ENCODE results near the gene PLXNA4.

Gene PLXNA4

GRCh38 chr7:132276234-132276630 lies 300.0 kb downstream of the PLXNA4 start:
- Histone ChIP-seq H3K14ac (ENCODE audit: low read length in 2 of 2) (no peak overlapping the region), H3K9ac (ENCODE audit: low read length) (no peak overlapping the region), H3K9me3 (ENCODE audit: control insufficient read depth, low read length) (no peaks in the 10 kb centered on the region), H4K8ac (ENCODE audit: low read length) (no peak overlapping the region), H3K36me3 (ENCODE audit: control insufficient read depth in 1 of 2, insufficient read depth in 2 of 2, low read depth in 1 of 2, low read length in 2 of 2) (no peaks in the 10 kb centered on the region), H3K27me3 (ENCODE audit: control insufficient read depth in 1 of 2, insufficient read depth in 1 of 2, low read length in 2 of 2) (no peaks in the 10 kb centered on the region), H2BK15ac (ENCODE audit: low read depth, poor library complexity, severe bottlenecking) (no peak overlapping the region), H3K79me1 (replicated peaks; ENCODE audit: low read length, poor library complexity, severe bottlenecking) (no peaks in the 10 kb centered on the region), H3K23ac (ENCODE audit: low read length in 2 of 2) (no peak overlapping the region), H3K4me1 (ENCODE audit: control insufficient read depth, insufficient read depth, low read depth, low read length) (peaks cover 2% of the 10 kb centered on the region), H3K4me3 (ENCODE audit: insufficient read depth in 1 of 2, low read depth in 1 of 2, low read length in 2 of 2) (no peak overlapping the region), H2BK5ac (ENCODE audit: low read depth, low read length, poor library complexity, severe bottlenecking) (no peak overlapping the region), H2BK12ac (ENCODE audit: low read length in 2 of 2) (no peak overlapping the region), H3K27ac (ENCODE audit: low read length, poor library complexity, severe bottlenecking) (no peak overlapping the region), H3K4me2 (ENCODE audit: low read length, poor library complexity, severe bottlenecking) (no peak overlapping the region), H3K4ac (ENCODE audit: low read depth in 1 of 2, low read length in 2 of 2) (no peak overlapping the region), H4K91ac (ENCODE audit: low read length) (no peak overlapping the region), H2AFZ (ENCODE audit: low read depth, low read length) (no peak overlapping the region), H2AK5ac (ENCODE audit: low read length, severe bottlenecking) (no peak overlapping the region), H2BK120ac (ENCODE audit: low read depth, low read length) (no peak overlapping the region), H3K18ac (ENCODE audit: low read depth in 1 of 2, low read length in 2 of 2) (no peak overlapping the region)
- DNase-seq, result no peak
- WGBS, result 58% methylated on average over 2 of the region's 3 CpGs

- no peak overlapping the region for H2BK15ac ChIP-seq (ENCODE audit: low read depth, poor library complexity, severe bottlenecking)
- H4K91ac ChIP-seq (ENCODE audit: low read length), result no peak overlapping the region
- H2AFZ ChIP-seq (ENCODE audit: low read depth, low read length), result no peak overlapping the region
- H3K36me3 ChIP-seq (ENCODE audit: control insufficient read depth in 1 of 2, insufficient read depth in 2 of 2, low read depth in 1 of 2, low read length in 2 of 2), result no peaks in the 10 kb centered on the region
- no peak for DNase-seq
- H3K4me1 ChIP-seq (ENCODE audit: control insufficient read depth, insufficient read depth, low read depth, low read length), result peaks cover 2% of the 10 kb centered on the region
- no peaks in the 10 kb centered on the region for H3K27me3 ChIP-seq (ENCODE audit: control insufficient read depth in 1 of 2, insufficient read depth in 1 of 2, low read length in 2 of 2)
- no peak overlapping the region for H3K4ac ChIP-seq (ENCODE audit: low read depth in 1 of 2, low read length in 2 of 2)
- H3K4me3 ChIP-seq (ENCODE audit: insufficient read depth in 1 of 2, low read depth in 1 of 2, low read length in 2 of 2), result no peak overlapping the region
- no peak overlapping the region for H3K9ac ChIP-seq (ENCODE audit: low read length)
- peak overlapping the region in 1 of 2 experiments; percentile 43 for H3K18ac ChIP-seq (ENCODE audit: low read depth in 1 of 2, low read length in 2 of 2)
- no peaks in the 10 kb centered on the region for H3K9me3 ChIP-seq (ENCODE audit: control insufficient read depth, low read length)
- 58% methylated on average over 4 of the region's 4 CpGs for WGBS
- H3K14ac ChIP-seq (ENCODE audit: low read length in 2 of 2), result no peak overlapping the region
- no peak overlapping the region for H2BK120ac ChIP-seq (ENCODE audit: low read depth, low read length)
- H3K23ac ChIP-seq (ENCODE audit: low read length in 2 of 2), result no peak overlapping the region
- no peak overlapping the region for H2BK5ac ChIP-seq (ENCODE audit: low read depth, low read length, poor library complexity, severe bottlenecking)
- H2BK12ac ChIP-seq (ENCODE audit: low read length in 2 of 2), result no peak overlapping the region
- no peaks in the 10 kb centered on the region for H3K79me1 ChIP-seq (replicated peaks; ENCODE audit: low read length, poor library complexity, severe bottlenecking)
- no peak overlapping the region for H3K27ac ChIP-seq (ENCODE audit: low read length, poor library complexity, severe bottlenecking)
- H4K8ac ChIP-seq (ENCODE audit: low read length), result no peak overlapping the region
- no peak overlapping the region for H2AK5ac ChIP-seq (ENCODE audit: low read length, severe bottlenecking)
- H3K4me2 ChIP-seq (ENCODE audit: low read length, poor library complexity, severe bottlenecking), result no peak overlapping the region
These were observed 300.6 kb downstream of the PLXNA4 start for GRCh38 chr7:132275416-132276233.

GRCh38 chr7:132272763-132273371 lies 303.4 kb downstream of the PLXNA4 start:
- WGBS, result 81% methylated on average over 8 of the region's 9 CpGs
- H2BK15ac ChIP-seq (ENCODE audit: low read depth, poor library complexity, severe bottlenecking), result no peak overlapping the region

DNA sequence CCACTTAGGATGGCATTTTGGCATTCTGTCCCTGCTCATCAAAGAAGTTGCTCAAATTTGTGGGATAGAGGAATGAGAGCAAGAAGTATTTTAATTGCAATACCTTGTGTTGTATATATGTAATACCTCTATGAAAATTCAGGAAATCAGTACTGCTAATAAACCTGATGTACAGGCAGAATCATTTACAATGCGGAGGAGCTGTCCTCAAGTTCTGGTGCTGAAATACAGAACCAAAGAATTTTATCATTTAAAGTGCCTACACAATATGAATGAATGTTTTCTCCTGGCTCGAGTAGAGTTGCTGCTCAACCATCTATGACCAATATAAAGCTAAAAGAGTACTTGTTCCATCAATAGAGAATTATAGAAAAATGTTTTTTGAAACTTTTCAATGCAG lies 305.8 kb downstream of the PLXNA4 start:
- Histone ChIP-seq H3K79me1 (replicated peaks; ENCODE audit: low read length, poor library complexity, severe bottlenecking) (no peaks in the 10 kb centered on the region), H3K4me3 (ENCODE audit: insufficient read depth in 1 of 2, low read depth in 1 of 2, low read length in 2 of 2) (no peak overlapping the region), H3K4ac (ENCODE audit: low read depth in 1 of 2, low read length in 2 of 2) (no peak overlapping the region), H2AK5ac (ENCODE audit: low read length, severe bottlenecking) (no peak overlapping the region), H3K4me1 (ENCODE audit: control insufficient read depth, insufficient read depth, low read depth, low read length) (peaks cover under 1% of the 10 kb centered on the region), H3K36me3 (ENCODE audit: control insufficient read depth in 1 of 2, insufficient read depth in 2 of 2, low read depth in 1 of 2, low read length in 2 of 2) (no peaks in the 10 kb centered on the region), H2BK120ac (ENCODE audit: low read depth, low read length) (no peak overlapping the region), H3K18ac (ENCODE audit: low read depth in 1 of 2, low read length in 2 of 2) (no peak overlapping the region), H3K9me3 (ENCODE audit: control insufficient read depth, low read length) (no peaks in the 10 kb centered on the region), H3K27ac (ENCODE audit: low read length, poor library complexity, severe bottlenecking) (no peak overlapping the region), H4K8ac (ENCODE audit: low read length) (no peak overlapping the region), H2BK5ac (ENCODE audit: low read depth, low read length, poor library complexity, severe bottlenecking) (no peak overlapping the region), H3K9ac (ENCODE audit: low read length) (no peak overlapping the region), H2BK12ac (ENCODE audit: low read length in 2 of 2) (no peak overlapping the region), H3K14ac (ENCODE audit: low read length in 2 of 2) (no peak overlapping the region), H2AFZ (ENCODE audit: low read depth, low read length) (no peak overlapping the region), H4K91ac (ENCODE audit: low read length) (no peak overlapping the region), H3K27me3 (ENCODE audit: control insufficient read depth in 1 of 2, insufficient read depth in 1 of 2, low read length in 2 of 2) (no peaks in the 10 kb centered on the region), H3K23ac (ENCODE audit: low read length in 2 of 2) (no peak overlapping the region), H2BK15ac (ENCODE audit: low read depth, poor library complexity, severe bottlenecking) (no peak overlapping the region), H3K4me2 (ENCODE audit: low read length, poor library complexity, severe bottlenecking) (no peak overlapping the region)
- no CpG with 5 or more reads among the region's 2 CpGs for WGBS
- peak; percentile 37 for DNase-seq

More at GRCh38 chr7:132272763-132273371, 303.4 kb downstream of the PLXNA4 start:
- no peak for DNase-seq
- no peak overlapping the region for H2BK12ac ChIP-seq (ENCODE audit: low read length in 2 of 2)
- H3K4me2 ChIP-seq (ENCODE audit: low read length, poor library complexity, severe bottlenecking), result no peak overlapping the region
- no peak overlapping the region for H2BK5ac ChIP-seq (ENCODE audit: low read depth, low read length, poor library complexity, severe bottlenecking)
- H3K36me3 ChIP-seq (ENCODE audit: control insufficient read depth in 1 of 2, insufficient read depth in 2 of 2, low read depth in 1 of 2, low read length in 2 of 2), result no peaks in the 10 kb centered on the region
- H3K23ac ChIP-seq (ENCODE audit: low read length in 2 of 2), result no peak overlapping the region
- peaks cover 2% of the 10 kb centered on the region for H3K4me1 ChIP-seq (ENCODE audit: control insufficient read depth, insufficient read depth, low read depth, low read length)
- H3K27me3 ChIP-seq (ENCODE audit: control insufficient read depth in 1 of 2, insufficient read depth in 1 of 2, low read length in 2 of 2), result no peaks in the 10 kb centered on the region
- no peak overlapping the region for H3K18ac ChIP-seq (ENCODE audit: low read depth in 1 of 2, low read length in 2 of 2)
- H4K91ac ChIP-seq (ENCODE audit: low read length), result no peak overlapping the region
- H2AK5ac ChIP-seq (ENCODE audit: low read length, severe bottlenecking), result no peak overlapping the region
- H2BK120ac ChIP-seq (ENCODE audit: low read depth, low read length), result no peak overlapping the region
- no peak overlapping the region for H3K9ac ChIP-seq (ENCODE audit: low read length)
- H3K4me3 ChIP-seq (ENCODE audit: insufficient read depth in 1 of 2, low read depth in 1 of 2, low read length in 2 of 2), result no peak overlapping the region
- H3K27ac ChIP-seq (ENCODE audit: low read length, poor library complexity, severe bottlenecking), result no peak overlapping the region
- H3K79me1 ChIP-seq (replicated peaks; ENCODE audit: low read length, poor library complexity, severe bottlenecking), result no peaks in the 10 kb centered on the region
- no peak overlapping the region for H3K4ac ChIP-seq (ENCODE audit: low read depth in 1 of 2, low read length in 2 of 2)
- H4K8ac ChIP-seq (ENCODE audit: low read length), result no peak overlapping the region
- H3K14ac ChIP-seq (ENCODE audit: low read length in 2 of 2), result no peak overlapping the region
- H3K9me3 ChIP-seq (ENCODE audit: control insufficient read depth, low read length), result no peaks in the 10 kb centered on the region
- no peak overlapping the region for H2AFZ ChIP-seq (ENCODE audit: low read depth, low read length)
